Measurements from ENCODE around the gene STT3A.

The STT3A gene

DNA sequence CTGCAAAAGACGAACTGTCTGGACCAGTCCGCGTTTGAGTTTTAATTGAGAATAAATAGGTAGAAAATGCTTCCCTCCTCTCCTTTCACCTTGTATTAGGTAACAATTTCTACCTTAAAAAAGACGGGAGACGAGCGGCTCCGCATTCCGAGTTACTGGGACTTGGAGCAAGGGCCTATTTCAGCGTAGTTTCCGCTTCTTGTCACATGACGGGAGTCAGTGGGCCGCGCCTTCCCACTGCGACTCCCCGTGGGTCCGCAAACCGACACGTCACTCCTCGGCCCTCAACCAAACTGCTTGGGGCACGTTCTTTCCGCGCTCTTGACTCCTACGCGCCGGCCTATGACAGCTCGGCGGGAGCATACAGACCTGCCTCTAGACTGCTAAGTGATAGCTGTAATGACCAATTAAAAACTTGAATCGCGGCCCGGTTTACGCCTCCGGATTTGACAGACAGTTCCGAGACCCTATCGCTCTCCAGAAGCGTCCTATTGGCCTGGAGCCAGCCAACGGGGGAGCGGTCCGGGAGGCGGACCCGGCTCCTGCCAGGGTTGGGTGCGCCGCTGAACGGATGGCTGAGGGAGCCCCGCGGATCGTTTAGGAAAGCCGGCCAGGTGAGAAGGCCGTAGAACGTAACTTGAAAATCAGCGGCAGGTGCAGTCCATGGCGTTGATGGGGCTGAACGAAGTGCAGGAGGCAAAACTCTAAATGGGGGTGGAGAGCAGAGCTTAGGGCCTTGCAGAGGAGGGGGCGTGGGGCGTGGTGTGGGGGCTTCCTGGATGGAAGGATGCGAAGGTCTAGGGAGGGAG is at the start of gene STT3A:
TSS of gene STT3A (plus strand) at position 548 of the 809 bp plus-strand sequence. CDS start 3,064 bp downstream, outside the sequence.
- H3K79me2 ChIP-seq (ENCODE audit: insufficient read depth, low read length) = peaks cover 33% of the 10 kb centered on the region

DNA sequence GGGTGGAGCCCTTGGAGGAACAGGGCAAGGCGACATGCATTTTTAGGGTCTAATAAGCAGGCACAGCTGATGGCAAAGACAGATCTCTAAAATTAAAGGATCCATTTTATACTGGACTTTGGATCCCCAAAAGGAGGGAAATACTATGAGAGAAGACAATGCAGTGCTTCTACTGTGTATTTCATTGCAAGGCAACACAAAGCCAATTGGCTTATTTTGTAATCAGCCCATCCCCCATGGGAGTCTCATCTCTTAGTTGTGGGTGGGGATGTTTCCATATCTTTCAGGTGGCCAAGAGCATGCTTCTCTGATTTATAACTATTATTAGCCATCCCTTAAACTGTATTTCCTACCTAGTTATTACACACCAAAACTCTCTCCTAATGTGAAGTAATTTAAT is 41.9 kb upstream of the STT3A start:
- H2AFZ ChIP-seq (ENCODE audit: low read length) = no peak overlapping the region
- no peak overlapping the region for H3K4me2 ChIP-seq (ENCODE audit: low read length)
- no peaks in the 10 kb centered on the region for H3F3A ChIP-seq (ENCODE audit: insufficient read depth, low read length)
- H3K27ac ChIP-seq (ENCODE audit: low read depth, low read length, poor library complexity, severe bottlenecking) = no peak overlapping the region
- H3K36me3 ChIP-seq (ENCODE audit: insufficient read depth, low read length) = no peaks in the 10 kb centered on the region
- no peaks in the 10 kb centered on the region for H4K20me1 ChIP-seq (ENCODE audit: insufficient read depth, low read length)
- H3K9me2 ChIP-seq (ENCODE audit: low read depth, low read length) = no peaks in the 10 kb centered on the region
- no peak overlapping the region for H3K4me3 ChIP-seq (ENCODE audit: low read depth, low read length, poor library complexity, severe bottlenecking)
- no peaks in the 10 kb centered on the region for H3K27me3 ChIP-seq (ENCODE audit: insufficient read depth, low read length)
- TF ChIP-seq EZH2 (IDR thresholded peaks at IDR 0.05; ENCODE audit: borderline replicate concordance, low read length) (no peak), CTCF (IDR thresholded peaks at IDR 0.05; ENCODE audit: low read length) (no peak)
- H3K9ac ChIP-seq (ENCODE audit: low read length) = no peak overlapping the region
- H3K4me1 ChIP-seq (ENCODE audit: insufficient read depth, low read length, severe bottlenecking) = no peaks in the 10 kb centered on the region
- no peaks in the 10 kb centered on the region for H3K79me2 ChIP-seq (ENCODE audit: insufficient read depth, low read length)
- 0 out of 2 replicates have a peak, but pooled peaks cover 4% of the 10 kb centered on the region for H3K9me3 ChIP-seq (ENCODE audit: low read length)

More for the DNA sequence above, at the start of gene STT3A:
- Histone ChIP-seq H3K4me1 (ENCODE audit: insufficient read depth, low read length, severe bottlenecking) (peaks cover 29% of the 10 kb centered on the region), H3K4me2 (ENCODE audit: low read length) (peak within 1 kb of the TSS; percentile 99), H4K20me1 (ENCODE audit: insufficient read depth, low read length) (no peaks in the 10 kb centered on the region), H3K4me3 (ENCODE audit: low read depth, low read length, poor library complexity, severe bottlenecking) (peak within 1 kb of the TSS; percentile 88), H2AFZ (ENCODE audit: low read length) (no peak within 1 kb of the TSS), H3K9me2 (ENCODE audit: low read depth, low read length) (no peaks in the 10 kb centered on the region), H3K36me3 (ENCODE audit: insufficient read depth, low read length) (peaks cover 21% of the 10 kb centered on the region), H3K27ac (ENCODE audit: low read depth, low read length, poor library complexity, severe bottlenecking) (peak within 1 kb of the TSS; percentile 66), H3K27me3 (ENCODE audit: insufficient read depth, low read length) (no peaks in the 10 kb centered on the region), H3F3A (ENCODE audit: insufficient read depth, low read length) (no peaks in the 10 kb centered on the region), H3K9me3 (ENCODE audit: low read length) (no peaks in the 10 kb centered on the region), H3K9ac (ENCODE audit: low read length) (peak within 1 kb of the TSS; percentile 94)
- TF ChIP-seq CTCF (IDR thresholded peaks at IDR 0.05; ENCODE audit: low read length) = no peak
- no peak for TF ChIP-seq EZH2 (IDR thresholded peaks at IDR 0.05; ENCODE audit: borderline replicate concordance, low read length)

DNA sequence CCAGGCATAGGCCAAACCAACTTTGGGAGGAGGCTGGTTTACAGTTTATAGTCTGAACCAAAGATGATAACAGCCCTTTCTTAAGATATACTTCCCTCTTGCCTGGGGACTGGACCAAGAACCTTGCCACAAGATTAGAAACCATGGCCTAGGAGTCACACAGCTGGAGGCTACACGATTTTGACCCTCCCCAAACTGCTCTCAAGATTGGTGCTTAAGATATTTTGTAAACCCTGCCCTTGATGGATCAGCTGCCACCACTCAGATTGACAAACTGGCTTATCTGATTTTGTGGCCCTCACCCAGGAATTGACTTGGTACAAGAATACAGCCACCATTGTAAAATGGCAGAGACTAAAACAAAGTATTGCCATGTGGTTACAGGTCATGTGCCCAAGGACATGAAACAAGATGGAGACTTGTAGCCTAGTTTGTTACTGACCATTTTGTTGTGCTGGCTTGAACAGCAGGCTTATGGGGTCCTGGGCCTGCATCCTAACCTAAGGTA is 40.8 kb upstream of the STT3A start:
- Histone ChIP-seq H2AFZ (ENCODE audit: low read length) (no peak overlapping the region), H3K79me2 (ENCODE audit: insufficient read depth, low read length) (no peaks in the 10 kb centered on the region), H4K20me1 (ENCODE audit: insufficient read depth, low read length) (no peaks in the 10 kb centered on the region), H3K36me3 (ENCODE audit: insufficient read depth, low read length) (no peaks in the 10 kb centered on the region), H3K27me3 (ENCODE audit: insufficient read depth, low read length) (no peaks in the 10 kb centered on the region), H3K4me1 (ENCODE audit: insufficient read depth, low read length, severe bottlenecking) (no peaks in the 10 kb centered on the region), H3K9ac (ENCODE audit: low read length) (no peak overlapping the region), H3K4me3 (ENCODE audit: low read depth, low read length, poor library complexity, severe bottlenecking) (no peak overlapping the region), H3K9me2 (ENCODE audit: low read depth, low read length) (no peaks in the 10 kb centered on the region), H3K9me3 (ENCODE audit: low read length) (0 out of 2 replicates have a peak, but pooled peaks cover 4% of the 10 kb centered on the region), H3K27ac (ENCODE audit: low read depth, low read length, poor library complexity, severe bottlenecking) (no peak overlapping the region), H3F3A (ENCODE audit: insufficient read depth, low read length) (no peaks in the 10 kb centered on the region), H3K4me2 (ENCODE audit: low read length) (no peak overlapping the region)
- TF ChIP-seq CTCF (IDR thresholded peaks at IDR 0.05; ENCODE audit: low read length) (no peak), EZH2 (IDR thresholded peaks at IDR 0.05; ENCODE audit: borderline replicate concordance, low read length) (no peak)

Data from OCI-LY1 (cell line).